Stimulated activated naive CD8-positive, alpha-beta T cell treated with anti-CD3 and anti-CD28 coated beads, Interleukin-15, amount 100 ng/mL, for 72 hours (primary cell): ENCODE measurements around the gene CABP7.

Experiments
- ATAC-seq: fragments of 150-1000 bp; cut with Tn5 transposase; 2 replicates; pipeline ENCODE4 v1.10.0; 2021; ENCODE audit warnings: mild to moderate bottlenecking, moderate library complexity
- DNase-seq, 2 donors: peaks; one replicate each; pipeline ENCODE4 v3.0.0; 2021 to 2022
- H3K27ac Mint-ChIP-seq, 2 donors: one replicate each; pipeline ENCODE4 v1.8.0; 2022; ENCODE audit warnings: mild to moderate bottlenecking in 2 of 2, mixed read lengths in 2 of 2, moderate library complexity in 2 of 2
- H3K27me3 Mint-ChIP-seq: one replicate; pipeline ENCODE4 v1.8.0; 2022; ENCODE audit warnings: mixed read lengths
- H3K4me1 Mint-ChIP-seq: one replicate; pipeline ENCODE4 v1.8.0; 2022; ENCODE audit warnings: mild to moderate bottlenecking, mixed read lengths
- H3K4me3 Mint-ChIP-seq, 2 donors: one replicate each; pipeline ENCODE4 v1.8.0; 2022; ENCODE audit warnings: mild to moderate bottlenecking in 2 of 2, mixed read lengths in 2 of 2, moderate library complexity in 1 of 2
- H3K9me3 Mint-ChIP-seq, 2 donors: one replicate each; pipeline ENCODE4 v1.8.0; 2022; ENCODE audit warnings: mixed read lengths in 2 of 2

CABP7 gene

GRCh38 chr22:29712119-29712518, 7.7 kb upstream of the CABP7 start:
- no peaks in the 10 kb centered on the region for H3K4me1 Mint-ChIP-seq
- ATAC-seq = no peak
- H3K27ac Mint-ChIP-seq = no peak overlapping the region
- DNase-seq = no peak
- H3K4me3 Mint-ChIP-seq = no peak overlapping the region
- H3K27me3 Mint-ChIP-seq = peaks cover 42% of the 10 kb centered on the region
- no peaks in the 10 kb centered on the region for H3K9me3 Mint-ChIP-seq

- ATAC-seq (no peak), DNase-seq (no peak)
- Mint-ChIP-seq H3K9me3 (no peaks in the 10 kb centered on the region), H3K4me3 (no peak overlapping the region), H3K27ac (no peak overlapping the region), H3K27me3 (peaks cover 54% of the 10 kb centered on the region), H3K4me1 (no peaks in the 10 kb centered on the region)
Measured at GRCh38 chr22:29713156-29713727, 6.6 kb upstream of the CABP7 start.

GRCh38 chr22:29715240-29715639, 4.6 kb upstream of the CABP7 start:
- Mint-ChIP-seq H3K4me1 (peaks cover 8% of the 10 kb centered on the region), H3K4me3 (no peak overlapping the region), H3K27ac (no peak overlapping the region), H3K27me3 (peaks cover 67% of the 10 kb centered on the region), H3K9me3 (no peaks in the 10 kb centered on the region)
- DNase-seq (no peak), ATAC-seq (no peak)

- Mint-ChIP-seq H3K4me3 (no peak overlapping the region), H3K4me1 (peaks cover 8% of the 10 kb centered on the region), H3K27ac (no peak overlapping the region), H3K9me3 (no peaks in the 10 kb centered on the region), H3K27me3 (peaks cover 64% of the 10 kb centered on the region)
- no peak for ATAC-seq
- DNase-seq = no peak
Measured at GRCh38 chr22:29715705-29716104, 4.1 kb upstream of the CABP7 start.

- peak in 1 of 2 donors; percentile 19 for DNase-seq
- H3K9me3 Mint-ChIP-seq = no peaks in the 10 kb centered on the region
- H3K4me1 Mint-ChIP-seq = peaks cover 8% of the 10 kb centered on the region
- no peak for ATAC-seq
- H3K27me3 Mint-ChIP-seq = peaks cover 75% of the 10 kb centered on the region
- no peak overlapping the region for H3K4me3 Mint-ChIP-seq
- H3K27ac Mint-ChIP-seq = no peak overlapping the region
Measured at GRCh38 chr22:29716814-29717545, 2.8 kb upstream of the CABP7 start.

GRCh38 chr22:29717789-29718188, 2.0 kb upstream of the CABP7 start:
- ATAC-seq (no peak), DNase-seq (no peak)
- peaks cover 8% of the 10 kb centered on the region for H3K4me1 Mint-ChIP-seq
- no peak overlapping the region for H3K4me3 Mint-ChIP-seq
- peaks cover 83% of the 10 kb centered on the region for H3K27me3 Mint-ChIP-seq
- H3K9me3 Mint-ChIP-seq = no peaks in the 10 kb centered on the region
- no peak overlapping the region for H3K27ac Mint-ChIP-seq

GRCh38 chr22:29718949-29719898, 579 bp upstream of the CABP7 start:
- DNase-seq (no peak), ATAC-seq (no peak)
- Mint-ChIP-seq H3K9me3 (no peaks in the 10 kb centered on the region), H3K4me3 (peak overlapping the region in 1 of 2 donors; percentile 73), H3K27ac (no peak overlapping the region), H3K27me3 (peaks cover 87% of the 10 kb centered on the region), H3K4me1 (peaks cover 8% of the 10 kb centered on the region)

- ATAC-seq (no peak), DNase-seq (no peak)
- Mint-ChIP-seq H3K4me1 (peaks cover 8% of the 10 kb centered on the region), H3K27me3 (peaks cover 83% of the 10 kb centered on the region), H3K4me3 (no peak overlapping the region), H3K9me3 (no peaks in the 10 kb centered on the region), H3K27ac (no peak overlapping the region)
Measured at GRCh38 chr22:29720811-29721323, 1.1 kb downstream of the CABP7 start.

- DNase-seq (no peak), ATAC-seq (no peak)
- Mint-ChIP-seq H3K4me3 (no peak overlapping the region), H3K4me1 (peaks cover 8% of the 10 kb centered on the region), H3K27ac (no peak overlapping the region), H3K27me3 (peaks cover 77% of the 10 kb centered on the region), H3K9me3 (no peaks in the 10 kb centered on the region)
Measured at GRCh38 chr22:29722151-29722550, 2.3 kb downstream of the CABP7 start.

- no peak overlapping the region for H3K4me3 Mint-ChIP-seq
- H3K27me3 Mint-ChIP-seq = peaks cover 73% of the 10 kb centered on the region
- H3K9me3 Mint-ChIP-seq = no peaks in the 10 kb centered on the region
- H3K27ac Mint-ChIP-seq = no peak overlapping the region
- ATAC-seq (no peak), DNase-seq (no peak)
- H3K4me1 Mint-ChIP-seq = peaks cover 8% of the 10 kb centered on the region
Measured at GRCh38 chr22:29722587-29722986, 2.8 kb downstream of the CABP7 start.

- H3K27me3 Mint-ChIP-seq = peaks cover 61% of the 10 kb centered on the region
Measured at GRCh38 chr22:29723766-29724165, 4.0 kb downstream of the CABP7 start.

GRCh38 chr22:29724843-29725242, 5.0 kb downstream of the CABP7 start:
- H3K9me3 Mint-ChIP-seq = no peaks in the 10 kb centered on the region
- DNase-seq (no peak), ATAC-seq (no peak)
- no peaks in the 10 kb centered on the region for H3K4me1 Mint-ChIP-seq
- no peak overlapping the region for H3K4me3 Mint-ChIP-seq
- no peak overlapping the region for H3K27ac Mint-ChIP-seq
- peaks cover 50% of the 10 kb centered on the region for H3K27me3 Mint-ChIP-seq

More at GRCh38 chr22:29723766-29724165, 4.0 kb downstream of the CABP7 start:
- H3K4me1 Mint-ChIP-seq = peaks cover 8% of the 10 kb centered on the region
- no peak for DNase-seq
- no peak for ATAC-seq
- H3K4me3 Mint-ChIP-seq = no peak overlapping the region
- H3K9me3 Mint-ChIP-seq = no peaks in the 10 kb centered on the region
- no peak overlapping the region for H3K27ac Mint-ChIP-seq

GRCh38 chr22:29726106-29726505, 6.3 kb downstream of the CABP7 start:
- Mint-ChIP-seq H3K9me3 (no peaks in the 10 kb centered on the region), H3K27me3 (peaks cover 46% of the 10 kb centered on the region), H3K4me1 (no peaks in the 10 kb centered on the region), H3K4me3 (no peak overlapping the region), H3K27ac (no peak overlapping the region)
- DNase-seq = no peak
- no peak for ATAC-seq

- no peaks in the 10 kb centered on the region for H3K4me1 Mint-ChIP-seq
- no peak overlapping the region for H3K4me3 Mint-ChIP-seq
- ATAC-seq (no peak), DNase-seq (no peak)
- peak overlapping the region in 1 of 2 donors; percentile 59 for H3K27ac Mint-ChIP-seq
- peaks cover 41% of the 10 kb centered on the region for H3K27me3 Mint-ChIP-seq
- no peaks in the 10 kb centered on the region for H3K9me3 Mint-ChIP-seq
Measured at GRCh38 chr22:29726512-29727130, 6.8 kb downstream of the CABP7 start.

GRCh38 chr22:29727131-29727523, 7.3 kb downstream of the CABP7 start:
- H3K27ac Mint-ChIP-seq = peak overlapping the region in 1 of 2 donors; percentile 59
- no peaks in the 10 kb centered on the region for H3K4me1 Mint-ChIP-seq
- no peak overlapping the region for H3K4me3 Mint-ChIP-seq
- ATAC-seq = peak; percentile 37
- H3K27me3 Mint-ChIP-seq = peaks cover 36% of the 10 kb centered on the region
- H3K9me3 Mint-ChIP-seq = no peaks in the 10 kb centered on the region
- DNase-seq = no peak
